Activated naive CD4-positive, alpha-beta T cell treated with anti-CD3 and anti-CD28 coated beads for 36 hours (primary cell): Measurements from ENCODE around the gene CEP162. TPM values are rescaled to one million over a fixed set of nuclear protein-coding genes. Genes with fewer than 3 reads are reported as not detected.
"Not testable (repeated sequence)": the region's sequence is repeated elsewhere in the genome, so short reads cannot be mapped to it uniquely, and the experiment has no call there.

Experiments
- CTCF ChIA-PET: fragments of 350-600 bp; sonication (Branson Sonifier 250); formaldehyde crosslinking; loops from one replicate; lab custom pipeline; 2021; ENCODE audit warnings: antibody characterized with exemption; lab: Charles Lee
- DNase-seq: peaks from one replicate; pipeline ENCODE4 v3.0.0-alpha.2; 2020
- H3K27ac Mint-ChIP-seq: one replicate; pipeline ENCODE4 v1.8.0; 2021; ENCODE audit warnings: mild to moderate bottlenecking, mixed read lengths
- H3K27me3 Mint-ChIP-seq: one replicate; pipeline ENCODE4 v1.8.0; 2021; ENCODE audit warnings: low read depth, mixed read lengths
- H3K36me3 Mint-ChIP-seq: one replicate; pipeline ENCODE4 v1.8.0; 2021; ENCODE audit warnings: low read depth, mixed read lengths
- H3K4me1 Mint-ChIP-seq: one replicate; pipeline ENCODE4 v1.8.0; 2021; ENCODE audit warnings: low read depth, mixed read lengths
- H3K4me3 Mint-ChIP-seq: one replicate; pipeline ENCODE4 v1.8.0; 2021; ENCODE audit warnings: mild to moderate bottlenecking, moderate library complexity, mixed read lengths
- H3K9me3 Mint-ChIP-seq: one replicate; pipeline ENCODE4 v1.8.0; 2021; ENCODE audit warnings: mixed read lengths
- intact Hi-C: fragments of 100-400 bp; cut with micrococcal nuclease; formaldehyde crosslinking; loops from one replicate; pipeline ENCODE4 v1.15.1; 2023
- total RNA-seq, 2 experiments: library from RNA; stranded (reverse); gene quantifications; one replicate each; pipeline ENCODE4 v1.2.3, GENCODE V29; 2021

Gene CEP162
- total RNA-seq, 2 experiments from 2014 or later: 4.4 to 5.0 TPM

- H3K27ac Mint-ChIP-seq, DNase-seq, H3K36me3 Mint-ChIP-seq, H3K9me3 Mint-ChIP-seq, H3K4me3 Mint-ChIP-seq, H3K27me3 Mint-ChIP-seq, H3K4me1 Mint-ChIP-seq, intact Hi-C loops: not testable (repeated sequence)
- CTCF ChIA-PET: interaction anchor here (0.6 kb wide), 1 partner anchor 9 kb away, joined by 5 read pairs; no protein-coding TSS in a partner anchor
Measured at GRCh38 chr6:84223608-84224007, 3.8 kb downstream of the CEP162 start.

GRCh38 chr6:84222426-84222825 lies 5.0 kb downstream of the CEP162 start:
- no peaks in the 10 kb centered on the region for H3K27me3 Mint-ChIP-seq
- CTCF ChIA-PET: interaction anchor here (0.8 kb wide), 1 partner anchor 337 kb away, joined by 3 read pairs; no protein-coding TSS in a partner anchor
- no peaks in the 10 kb centered on the region for H3K9me3 Mint-ChIP-seq
- intact Hi-C loops: no loop called here
- DNase-seq: no peak
- H3K27ac Mint-ChIP-seq: no peak overlapping the region
- H3K4me3 Mint-ChIP-seq: no peak overlapping the region
- H3K36me3 Mint-ChIP-seq: peaks cover 1% of the 10 kb centered on the region
- peaks cover 7% of the 10 kb centered on the region for H3K4me1 Mint-ChIP-seq

- intact Hi-C loops: loop anchor here (1.0 to 2.0 kb wide), 3 partner anchors 337 to 998 kb away; no protein-coding TSS in a partner anchor
- H3K9me3 Mint-ChIP-seq: no peaks in the 10 kb centered on the region
- no peak overlapping the region for H3K27ac Mint-ChIP-seq
- peaks cover 1% of the 10 kb centered on the region for H3K36me3 Mint-ChIP-seq
- no peak overlapping the region for H3K4me3 Mint-ChIP-seq
- H3K4me1 Mint-ChIP-seq: peaks cover 4% of the 10 kb centered on the region
- CTCF ChIA-PET: interaction anchor here (0.7 to 1.8 kb wide), 8 partner anchors 9 to 707 kb away, joined by 3 to 5 read pairs (median 4); no protein-coding TSS in a partner anchor
- H3K27me3 Mint-ChIP-seq: no peaks in the 10 kb centered on the region
- no peak for DNase-seq
Measured at GRCh38 chr6:84220809-84221409, 6.5 kb downstream of the CEP162 start.

GRCh38 chr6:84218091-84218490 lies 9.4 kb downstream of the CEP162 start:
- H3K36me3 Mint-ChIP-seq: peaks cover 2% of the 10 kb centered on the region
- no peak overlapping the region for H3K4me3 Mint-ChIP-seq

GRCh38 chr6:84213217-84213616 lies 14.2 kb downstream of the CEP162 start:
- no peaks in the 10 kb centered on the region for H3K4me1 Mint-ChIP-seq
- CTCF ChIA-PET: interaction anchor here (0.6 kb wide), 1 partner anchor 691 kb away, joined by 3 read pairs; no protein-coding TSS in a partner anchor
- DNase-seq: no peak
- no peaks in the 10 kb centered on the region for H3K27me3 Mint-ChIP-seq
- H3K27ac Mint-ChIP-seq: no peak overlapping the region
- intact Hi-C loops: no loop called here
- no peak overlapping the region for H3K4me3 Mint-ChIP-seq
- H3K36me3 Mint-ChIP-seq: peaks cover 8% of the 10 kb centered on the region
- no peaks in the 10 kb centered on the region for H3K9me3 Mint-ChIP-seq

More at GRCh38 chr6:84218091-84218490, 9.4 kb downstream of the CEP162 start:
- no peaks in the 10 kb centered on the region for H3K9me3 Mint-ChIP-seq
- intact Hi-C loops: no loop called here
- H3K27ac Mint-ChIP-seq: no peak overlapping the region
- no peaks in the 10 kb centered on the region for H3K4me1 Mint-ChIP-seq
- CTCF ChIA-PET: interaction anchor here (0.6 to 1.6 kb wide), 2 partner anchors 9 to 166 kb away, joined by 3 to 4 read pairs; partner anchors contain the start of gene CEP162
- H3K27me3 Mint-ChIP-seq: no peaks in the 10 kb centered on the region
- DNase-seq: no peak

GRCh38 chr6:84204011-84204410 lies 23.4 kb downstream of the CEP162 start:
- CTCF ChIA-PET: no interaction called here
- H3K9me3 Mint-ChIP-seq: no peaks in the 10 kb centered on the region
- no peak for DNase-seq
- H3K36me3 Mint-ChIP-seq: peaks cover 28% of the 10 kb centered on the region
- intact Hi-C loops: no loop called here
- H3K27ac Mint-ChIP-seq: no peak overlapping the region
- H3K4me1 Mint-ChIP-seq: no peaks in the 10 kb centered on the region
- H3K4me3 Mint-ChIP-seq: no peak overlapping the region
- H3K27me3 Mint-ChIP-seq: no peaks in the 10 kb centered on the region

- H3K27me3 Mint-ChIP-seq, CTCF ChIA-PET, H3K4me1 Mint-ChIP-seq, H3K9me3 Mint-ChIP-seq, H3K27ac Mint-ChIP-seq, H3K4me3 Mint-ChIP-seq, intact Hi-C loops, DNase-seq: not testable (repeated sequence)
- H3K36me3 Mint-ChIP-seq: peaks cover 23% of the 10 kb centered on the region
Measured at GRCh38 chr6:84199987-84200386, 27.5 kb downstream of the CEP162 start.

- intact Hi-C loops: no loop called here
- Mint-ChIP-seq H3K27ac (no peak overlapping the region), H3K4me1 (peaks cover 3% of the 10 kb centered on the region), H3K9me3 (no peaks in the 10 kb centered on the region), H3K4me3 (no peak overlapping the region), H3K36me3 (peaks cover 26% of the 10 kb centered on the region), H3K27me3 (no peaks in the 10 kb centered on the region)
- CTCF ChIA-PET: no interaction called here
- no peak for DNase-seq
Measured at GRCh38 chr6:84197708-84198107, 29.7 kb downstream of the CEP162 start.

- H3K4me3 Mint-ChIP-seq: no peak overlapping the region
- H3K9me3 Mint-ChIP-seq: no peaks in the 10 kb centered on the region
- intact Hi-C loops: no loop called here
- CTCF ChIA-PET: no interaction called here
- H3K27me3 Mint-ChIP-seq: no peaks in the 10 kb centered on the region
- peaks cover 45% of the 10 kb centered on the region for H3K36me3 Mint-ChIP-seq
- no peak for DNase-seq
- no peak overlapping the region for H3K27ac Mint-ChIP-seq
- peaks cover 3% of the 10 kb centered on the region for H3K4me1 Mint-ChIP-seq
Measured at GRCh38 chr6:84193114-84193708, 34.2 kb downstream of the CEP162 start.

- no peak for DNase-seq
- no peak overlapping the region for H3K4me3 Mint-ChIP-seq
- CTCF ChIA-PET: no interaction called here
- intact Hi-C loops: no loop called here
- H3K27me3 Mint-ChIP-seq: no peaks in the 10 kb centered on the region
- H3K9me3 Mint-ChIP-seq: no peaks in the 10 kb centered on the region
- no peak overlapping the region for H3K27ac Mint-ChIP-seq
- H3K36me3 Mint-ChIP-seq: peaks cover 42% of the 10 kb centered on the region
- peaks cover 3% of the 10 kb centered on the region for H3K4me1 Mint-ChIP-seq
Measured at GRCh38 chr6:84191802-84192201, 35.6 kb downstream of the CEP162 start.

GRCh38 chr6:84189356-84189755 lies 38.1 kb downstream of the CEP162 start:
- H3K27ac Mint-ChIP-seq, H3K4me1 Mint-ChIP-seq, DNase-seq, H3K4me3 Mint-ChIP-seq, intact Hi-C loops, CTCF ChIA-PET, H3K9me3 Mint-ChIP-seq, H3K27me3 Mint-ChIP-seq: not testable (repeated sequence)
- H3K36me3 Mint-ChIP-seq: peaks cover 35% of the 10 kb centered on the region

GRCh38 chr6:84183430-84183829 lies 44.0 kb downstream of the CEP162 start:
- intact Hi-C loops: no loop called here
- Mint-ChIP-seq H3K27ac (no peak overlapping the region), H3K9me3 (no peaks in the 10 kb centered on the region), H3K27me3 (no peaks in the 10 kb centered on the region), H3K36me3 (peaks cover 20% of the 10 kb centered on the region), H3K4me3 (no peak overlapping the region), H3K4me1 (no peaks in the 10 kb centered on the region)
- DNase-seq: no peak
- CTCF ChIA-PET: no interaction called here

- H3K4me3 Mint-ChIP-seq: no peak overlapping the region
- H3K9me3 Mint-ChIP-seq: no peaks in the 10 kb centered on the region
- peaks cover 20% of the 10 kb centered on the region for H3K36me3 Mint-ChIP-seq
- no peak overlapping the region for H3K27ac Mint-ChIP-seq
- CTCF ChIA-PET: no interaction called here
- DNase-seq: no peak
- intact Hi-C loops: no loop called here
- no peaks in the 10 kb centered on the region for H3K27me3 Mint-ChIP-seq
- H3K4me1 Mint-ChIP-seq: no peaks in the 10 kb centered on the region
Measured at GRCh38 chr6:84182001-84182400, 45.4 kb downstream of the CEP162 start.
